NCI-H460 (cell line): ENCODE data around the gene NLRP6. TPM values are rescaled to one million over a fixed set of nuclear protein-coding genes. Genes with fewer than 3 reads are reported as not detected.

ENCODE experiments used
- DNase-seq: peaks from one replicate; pipeline ENCODE4 v3.0.0-alpha.2; 2016; ENCODE audit warnings: low read depth; ENCODE audit errors: extremely low read depth
- total RNA-seq: library from RNA; depleted of rRNA; stranded (reverse); fragments of >200 nt; shearing (Covaris generic); gene quantifications from 2 replicates; pipeline ENCODE4 v1.2.3, GENCODE V29; 2014

NLRP6 gene
- total RNA-seq, 1 experiment from 2014 or later, result not detected

- DNase-seq, result no peak
Observed at GRCh38 chr11:255176-255575, 23.0 kb upstream of the NLRP6 start.

DNA sequence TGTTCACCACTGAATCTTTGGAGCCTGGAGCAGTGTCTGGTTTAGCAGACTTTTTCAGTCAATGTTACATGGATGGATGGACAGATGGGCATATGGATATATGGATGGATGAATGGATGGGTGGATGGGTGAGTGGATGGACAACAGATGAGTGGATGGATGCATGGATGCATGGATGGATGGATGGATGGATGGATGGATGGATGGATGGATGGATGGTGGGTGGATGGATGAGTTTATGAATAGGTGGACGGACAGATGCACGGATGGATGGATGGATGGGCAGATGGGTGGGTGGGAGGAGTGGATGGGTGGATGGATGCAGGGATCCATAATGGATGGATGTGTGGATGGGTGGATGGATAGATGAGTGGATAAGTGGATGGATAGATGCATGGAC lies 22.4 kb upstream of the NLRP6 start:
- DNase-seq, result no peak

DNA sequence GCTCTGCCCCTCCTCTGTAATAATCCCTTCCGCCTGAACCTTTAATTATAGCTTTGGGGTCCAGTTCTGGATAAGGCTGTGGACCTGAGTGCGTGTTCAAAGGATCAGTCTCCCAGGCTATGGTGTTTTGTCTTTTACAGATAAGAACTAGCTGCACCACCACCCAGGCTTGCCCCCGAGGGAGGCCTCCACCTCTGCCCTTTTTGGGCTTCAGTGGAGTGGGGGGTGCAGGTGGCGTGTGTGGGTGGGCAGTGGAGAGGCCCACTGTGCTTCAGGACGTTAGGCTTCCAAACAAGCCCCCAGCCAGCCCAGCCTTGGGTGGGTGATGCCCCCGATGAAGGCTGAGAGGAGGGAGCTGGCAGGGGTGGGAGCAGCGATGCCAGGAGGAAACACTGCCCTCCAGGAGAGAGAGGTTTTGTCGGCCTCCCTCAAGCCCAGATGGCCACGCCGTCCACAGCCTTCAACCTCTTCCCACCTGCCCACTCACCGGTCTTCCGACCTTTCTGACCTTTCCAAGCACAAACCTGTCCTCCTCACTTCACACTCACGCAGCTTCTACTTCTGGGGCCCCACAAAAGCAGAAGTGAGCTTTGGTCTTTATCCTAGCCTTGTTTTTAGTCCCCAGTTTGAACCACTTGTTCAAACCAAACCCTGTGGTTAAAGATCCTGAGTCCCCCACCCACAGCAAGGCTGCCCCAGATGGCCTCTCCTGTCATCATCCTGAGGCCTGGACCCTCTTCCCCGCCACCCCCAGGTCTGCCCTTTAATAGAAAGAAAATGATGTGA lies 21.1 kb upstream of the NLRP6 start:
- DNase-seq, result no peak

GRCh38 chr11:257766-258493 lies 20.3 kb upstream of the NLRP6 start:
- no peak for DNase-seq

DNA sequence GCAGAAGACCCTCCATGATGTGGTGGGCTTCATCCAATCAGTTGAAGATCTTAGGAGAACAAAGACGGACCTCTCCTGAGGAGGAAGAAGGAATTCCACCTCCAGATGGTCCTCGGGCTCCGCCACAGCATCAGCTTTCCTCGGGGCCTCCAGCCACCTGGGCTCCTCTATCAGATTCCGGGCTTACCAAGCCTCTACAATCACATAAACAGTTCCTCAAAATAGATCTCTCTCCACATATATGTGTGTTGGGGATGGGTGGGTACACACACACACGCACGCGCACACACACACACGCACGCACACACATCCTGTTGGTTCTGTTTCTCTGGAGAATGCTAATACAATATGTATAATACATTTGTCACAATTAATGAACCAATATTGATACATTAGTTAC lies 18.8 kb upstream of the NLRP6 start:
- DNase-seq, result no peak

DNA sequence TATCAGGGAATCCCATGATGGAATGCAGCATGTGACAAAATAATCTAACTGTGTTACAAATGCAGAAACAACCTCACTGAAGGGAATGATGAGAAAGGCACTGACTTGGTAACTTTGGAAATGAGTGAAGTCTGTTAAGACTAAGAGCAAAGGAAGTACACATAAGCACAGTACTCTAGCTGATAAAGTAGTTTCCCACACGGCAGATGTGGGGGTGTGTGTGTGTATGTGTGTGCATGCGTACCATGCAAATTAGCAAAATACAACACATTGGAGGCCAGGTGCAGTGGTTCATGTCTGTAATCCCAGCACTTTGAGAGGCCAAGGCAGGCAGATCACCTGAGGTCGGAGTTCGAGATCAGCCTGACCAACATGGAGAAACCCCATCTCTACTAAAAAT lies 16.6 kb upstream of the NLRP6 start:
- no peak for DNase-seq

DNA sequence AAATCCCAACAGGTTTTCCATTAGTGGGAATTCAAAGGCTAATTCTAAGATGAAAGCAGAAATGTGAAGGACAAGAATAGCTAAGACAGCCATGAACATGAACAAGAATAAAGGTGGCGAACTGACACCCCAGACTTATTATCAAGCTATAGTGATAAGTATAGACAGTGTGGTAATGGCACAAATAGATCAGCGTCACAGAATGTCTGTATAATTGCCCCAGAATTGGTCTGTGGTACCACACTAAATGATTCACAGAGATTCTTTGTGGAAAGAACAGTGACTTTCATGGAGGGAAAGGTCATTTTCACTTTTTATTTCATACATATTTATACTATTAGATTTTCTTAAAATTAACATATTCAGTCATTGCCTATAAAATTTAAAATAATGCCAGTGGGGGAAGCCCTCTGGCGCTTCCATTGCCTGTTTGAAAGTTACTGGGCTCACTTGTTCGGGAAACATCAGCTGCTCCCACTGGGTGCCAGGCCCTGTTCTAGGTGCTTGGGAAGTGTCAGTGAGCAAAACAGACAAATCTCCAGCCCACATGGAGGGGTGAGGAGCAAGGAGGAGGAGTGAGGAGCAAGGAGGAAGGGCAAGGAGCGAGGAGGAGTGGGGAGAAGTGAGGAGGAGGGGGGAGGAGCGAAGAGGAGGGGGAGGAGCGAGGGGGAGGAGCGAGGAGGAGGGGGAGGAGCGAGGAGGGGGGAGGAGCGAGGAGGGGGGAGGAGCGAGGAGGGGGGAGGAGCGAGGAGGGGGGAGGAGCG lies 11.3 kb upstream of the NLRP6 start:
- no peak for DNase-seq

DNA sequence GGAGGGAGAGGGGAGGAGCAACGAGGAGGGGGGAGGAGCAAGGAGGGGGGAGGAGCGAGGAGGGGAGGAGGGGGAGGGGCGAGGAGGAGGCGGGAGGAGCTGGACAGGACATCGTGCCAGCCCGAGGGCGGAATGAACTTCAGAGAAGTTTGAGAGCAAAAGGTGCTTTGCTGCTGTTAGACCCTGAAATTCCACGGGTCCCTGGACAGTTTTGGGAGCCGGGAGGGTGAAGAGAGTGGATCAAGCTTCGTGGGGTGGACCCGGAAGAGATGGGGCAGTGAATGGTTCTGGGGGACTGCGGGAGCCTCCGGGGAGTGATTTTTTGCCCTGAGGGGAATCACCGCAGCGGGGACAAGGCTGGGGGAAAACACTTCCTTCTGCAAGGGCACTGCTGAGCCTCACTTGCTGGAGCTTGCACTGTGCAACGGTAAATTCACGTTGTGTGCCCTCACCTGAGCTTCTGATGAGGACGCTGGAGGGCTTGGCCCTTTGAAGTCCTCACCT lies 10.7 kb upstream of the NLRP6 start:
- peak; percentile 20 for DNase-seq

DNA sequence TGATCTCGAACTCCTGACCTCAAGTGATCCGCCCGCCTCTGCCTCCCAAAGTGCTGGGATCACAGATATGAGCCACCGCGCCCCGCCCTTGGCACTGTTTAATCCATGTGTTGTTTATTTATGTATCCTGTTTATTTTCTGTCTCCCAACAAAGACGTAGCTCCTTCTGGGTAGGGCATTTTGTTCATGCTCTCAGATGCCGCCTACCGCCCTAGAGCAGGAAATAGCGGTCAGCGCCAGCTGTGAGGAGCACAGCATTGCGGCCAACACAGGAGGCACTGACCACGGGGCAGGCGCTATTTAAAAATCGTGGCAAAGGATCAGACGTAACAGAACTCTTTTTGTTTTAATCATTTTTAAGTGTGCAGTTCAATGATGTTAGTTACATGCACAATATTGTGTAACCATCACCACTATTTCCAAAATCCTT lies 9.5 kb upstream of the NLRP6 start:
- peak; percentile 88 for DNase-seq

GRCh38 chr11:269146-269890 lies 8.9 kb upstream of the NLRP6 start:
- no peak for DNase-seq

DNA sequence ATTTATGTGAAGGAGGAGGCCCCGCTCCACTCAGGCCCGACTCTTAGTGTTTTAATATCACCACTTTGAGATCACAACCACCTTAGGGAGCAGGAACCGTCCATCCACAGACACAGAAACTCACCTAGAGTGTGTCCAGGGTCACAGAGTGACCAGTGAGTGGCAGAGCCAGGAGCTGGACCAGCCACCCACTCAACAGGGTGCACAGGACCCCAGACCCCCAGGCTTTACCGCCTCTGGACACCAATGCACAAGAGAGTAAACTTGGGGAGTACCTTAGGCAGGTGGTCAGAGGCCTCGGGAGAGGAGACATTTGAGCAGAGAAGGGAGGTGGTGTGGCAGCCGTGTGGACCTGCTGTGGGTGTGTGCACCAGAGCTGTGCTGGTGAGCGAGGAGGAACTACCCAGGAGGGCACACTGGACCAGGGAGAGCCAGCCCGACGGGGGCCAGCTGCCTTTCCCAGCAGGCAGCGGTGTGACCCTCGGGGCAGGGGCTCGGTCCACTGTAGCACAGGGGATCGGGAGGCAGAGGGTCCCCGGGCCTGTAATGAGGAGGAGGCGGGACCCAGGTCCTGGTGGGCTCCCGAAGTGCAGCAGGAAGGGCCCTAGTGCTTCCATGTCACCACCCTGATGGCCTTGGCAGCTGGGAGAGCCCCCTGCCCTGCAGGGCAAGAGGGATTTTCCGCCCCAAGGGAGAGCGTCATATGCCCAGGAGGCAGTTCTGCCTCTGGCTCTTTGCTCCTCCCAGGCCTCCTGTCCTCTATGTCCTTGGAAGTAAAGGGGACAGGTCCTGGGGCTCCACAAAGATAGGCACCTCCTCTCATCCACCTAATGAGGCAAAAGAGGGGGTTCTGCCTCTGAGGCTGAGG lies 7.5 kb upstream of the NLRP6 start:
- no peak for DNase-seq

DNA sequence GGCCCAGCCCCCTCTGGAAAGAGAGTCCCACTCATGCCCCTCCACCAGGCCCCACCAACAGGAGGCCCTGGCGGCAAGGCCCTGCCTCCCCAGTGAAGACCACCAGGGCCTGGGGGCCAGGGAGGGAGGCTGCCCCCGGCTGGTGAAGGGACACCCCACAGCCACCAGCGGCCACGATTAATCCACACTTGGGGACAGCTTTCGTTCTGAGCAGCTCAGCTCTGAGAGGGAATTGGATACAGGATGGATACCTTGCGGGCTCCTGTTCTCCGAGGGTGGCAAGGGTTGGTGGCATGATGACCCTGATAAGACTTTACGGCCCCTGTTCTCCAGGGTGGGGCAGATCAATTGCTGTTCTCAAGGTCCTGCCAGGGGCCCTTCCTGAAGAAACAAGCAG lies 6.9 kb upstream of the NLRP6 start:
- no peak for DNase-seq

- no peak for DNase-seq
Observed at GRCh38 chr11:272195-272930, 5.8 kb upstream of the NLRP6 start.

- DNase-seq, result no peak
Observed at GRCh38 chr11:272931-273198, 5.3 kb upstream of the NLRP6 start.

DNA sequence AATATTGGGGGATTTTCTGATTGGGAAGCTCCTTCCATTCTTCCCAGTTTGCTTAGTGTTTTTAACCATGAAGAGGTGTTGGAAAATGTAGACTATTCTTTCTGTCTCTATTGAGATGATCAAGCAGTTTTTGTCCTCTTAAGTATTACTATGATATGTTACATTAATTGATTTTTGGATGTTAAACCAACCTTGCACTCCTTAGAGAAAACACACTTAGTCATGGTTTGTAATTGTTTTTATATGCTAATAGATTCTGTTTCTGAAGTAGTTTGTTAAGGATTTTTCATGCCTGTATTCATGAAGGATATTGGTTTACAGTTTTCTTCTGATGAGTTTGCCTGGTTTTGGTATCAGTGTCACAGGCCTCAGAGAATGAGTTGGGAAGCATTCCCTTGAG lies 2.0 kb upstream of the NLRP6 start:
- no peak for DNase-seq

DNA sequence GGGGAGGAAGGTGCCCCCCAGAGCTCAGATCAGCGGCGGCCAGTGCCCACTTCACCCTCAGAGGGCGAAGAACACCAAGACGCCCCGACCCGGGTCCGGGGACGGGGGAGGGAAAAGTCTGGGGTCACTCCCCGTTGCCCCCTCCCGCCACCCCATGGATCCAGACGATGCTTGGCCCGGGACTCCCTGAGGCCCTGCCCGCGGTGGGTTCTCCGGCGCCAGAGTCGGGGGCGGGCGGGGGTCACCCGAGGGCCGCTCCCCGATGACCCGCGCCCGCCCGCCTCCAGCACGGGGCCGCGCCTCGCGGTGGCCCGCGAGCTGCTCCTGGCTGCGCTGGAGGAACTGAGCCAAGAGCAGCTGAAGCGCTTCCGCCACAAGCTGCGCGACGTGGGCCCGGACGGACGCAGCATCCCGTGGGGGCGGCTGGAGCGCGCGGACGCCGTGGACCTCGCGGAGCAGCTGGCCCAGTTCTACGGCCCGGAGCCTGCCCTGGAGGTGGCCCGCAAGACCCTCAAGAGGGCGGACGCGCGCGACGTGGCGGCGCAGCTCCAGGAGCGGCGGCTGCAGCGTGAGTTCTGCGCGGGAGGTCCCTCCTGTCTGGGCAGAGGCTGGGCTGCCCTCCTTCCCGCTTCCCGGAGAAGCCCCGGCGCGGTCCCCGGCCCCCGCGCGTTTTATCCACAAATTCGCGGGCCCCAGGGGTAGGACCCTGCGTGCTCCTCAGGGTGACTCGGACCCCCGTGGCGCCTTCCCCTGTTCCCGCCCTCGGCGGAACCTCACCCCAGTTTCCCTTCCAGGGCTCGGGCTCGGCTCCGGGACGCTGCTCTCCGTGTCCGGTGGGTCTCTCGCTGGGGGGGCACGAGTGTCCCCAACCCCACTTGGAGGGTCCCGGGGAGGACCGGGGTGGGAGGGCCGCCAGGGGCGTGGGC lies 1.1 kb downstream of the NLRP6 start:
- no peak for DNase-seq

GRCh38 chr11:279966-280705 lies 1.9 kb downstream of the NLRP6 start:
- no peak for DNase-seq
